ENCODE measurements around the gene RABGAP1L.
"Not testable (repeated sequence)": the region's sequence is repeated elsewhere in the genome, so short reads cannot be mapped to it uniquely, and the experiment has no call there.

RABGAP1L gene

DNA sequence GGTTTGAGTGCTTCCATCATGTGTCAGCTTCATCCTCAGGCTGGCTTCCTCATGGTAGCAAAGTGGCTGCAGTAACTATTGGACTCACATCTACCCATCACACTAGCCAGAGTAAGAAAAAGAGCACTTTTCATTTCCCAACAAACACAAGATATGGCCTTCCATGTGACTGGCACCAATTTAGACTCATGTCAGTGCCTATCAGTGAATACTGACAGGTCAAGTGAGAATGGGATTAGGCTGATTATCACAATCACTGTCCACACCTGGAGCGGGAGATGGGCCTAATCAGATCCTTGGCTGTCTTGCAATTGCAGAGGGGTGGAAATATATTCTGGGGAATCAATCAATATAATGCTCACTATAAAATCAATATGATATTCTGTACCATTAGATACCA is 2.9 kb upstream of the RABGAP1L start:
- no peak for DNase-seq

DNA sequence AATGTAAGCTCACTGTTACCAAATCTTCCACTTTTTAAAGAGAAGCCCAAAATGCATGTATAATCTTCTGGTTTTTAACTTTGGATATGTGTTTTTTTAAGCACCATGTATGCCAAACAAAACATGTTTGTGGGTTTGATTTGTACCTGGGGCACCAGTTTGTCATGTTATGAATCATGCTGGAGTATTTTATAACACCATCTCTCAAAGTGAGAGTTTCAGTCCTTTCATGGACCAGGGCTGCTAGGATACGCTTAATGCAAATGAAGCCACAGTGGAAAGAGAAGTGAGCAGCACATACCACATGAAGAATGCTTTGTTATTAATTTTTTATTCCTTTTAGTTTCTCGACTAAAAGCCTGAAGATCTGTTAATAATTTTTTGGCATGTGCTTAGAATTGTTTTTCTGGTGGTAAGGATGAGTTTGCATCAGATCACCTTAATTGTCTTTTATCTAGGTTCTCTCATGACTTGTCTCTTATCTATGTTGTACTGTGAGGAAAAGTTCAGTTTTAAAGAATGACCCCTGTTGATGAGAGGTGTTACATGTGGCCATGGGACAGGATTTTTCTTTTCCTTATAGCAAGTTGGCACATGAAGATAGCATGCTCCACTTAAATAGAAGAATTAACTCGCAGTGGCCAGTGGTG is 2.0 kb upstream of the RABGAP1L start:
- DNase-seq: peak; percentile 53

DNA sequence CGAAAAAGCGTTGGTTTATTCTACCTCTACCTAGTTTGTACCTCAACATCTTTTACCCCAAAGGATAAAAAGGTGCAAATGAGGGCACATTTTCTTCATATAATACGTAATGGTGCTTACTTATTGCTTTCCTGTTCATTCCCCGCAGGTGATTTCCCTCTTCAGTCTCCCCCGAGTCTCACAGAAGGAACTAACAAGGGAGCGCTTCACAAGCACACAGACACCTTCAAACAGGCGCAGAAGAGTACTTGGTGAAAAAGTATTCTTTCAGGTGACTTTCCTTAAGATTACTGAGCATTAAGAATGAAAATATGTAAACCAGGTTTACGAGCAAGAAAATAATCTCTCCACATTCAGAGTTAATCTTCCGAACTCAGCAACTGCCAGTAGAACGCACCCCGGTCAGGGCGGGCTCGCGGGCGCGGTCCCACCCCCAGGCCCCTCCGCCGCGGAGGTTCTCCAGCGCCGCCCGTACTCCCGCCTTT is 511 bp upstream of the RABGAP1L start:
- DNase-seq: no peak

DNA sequence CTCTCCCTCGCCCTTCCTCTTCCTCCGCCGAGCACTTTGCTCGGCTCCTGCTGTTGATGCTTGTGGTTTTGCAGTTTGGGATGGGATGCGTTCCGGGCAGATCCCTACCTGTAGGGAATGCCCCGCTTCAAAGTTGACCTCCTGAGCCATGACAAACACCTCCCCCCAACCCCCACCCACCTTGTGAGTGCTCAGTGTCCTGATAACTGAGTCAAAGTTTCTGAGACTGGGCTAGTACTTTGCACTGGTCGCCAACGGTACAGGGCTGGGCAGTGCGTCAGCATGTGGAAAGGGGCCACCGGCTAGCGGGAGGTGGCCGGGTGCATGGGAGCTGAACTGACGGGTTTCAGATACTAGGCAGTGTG is 771 bp downstream of the RABGAP1L start:
- peak; percentile 35 for DNase-seq

DNA sequence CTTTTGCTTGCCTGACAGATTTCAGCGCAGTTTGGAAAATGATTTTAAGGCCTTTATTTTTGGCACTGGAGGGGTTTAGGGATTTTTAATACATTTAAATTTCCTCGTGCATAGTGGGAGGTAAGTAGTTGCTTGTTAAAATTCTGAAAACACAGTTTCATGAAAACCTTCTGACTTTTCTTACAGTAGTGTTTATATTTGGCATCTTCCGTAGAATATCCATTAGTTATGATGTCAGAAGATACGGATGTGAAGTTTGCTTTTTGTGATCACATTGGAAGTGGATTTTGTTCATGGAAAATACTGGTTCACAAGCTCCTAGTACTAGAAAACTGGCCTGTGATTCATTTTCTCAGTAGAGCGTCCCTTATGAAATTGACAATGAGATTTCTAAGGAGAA is 1.3 kb downstream of the RABGAP1L start:
- no peak for DNase-seq

DNA sequence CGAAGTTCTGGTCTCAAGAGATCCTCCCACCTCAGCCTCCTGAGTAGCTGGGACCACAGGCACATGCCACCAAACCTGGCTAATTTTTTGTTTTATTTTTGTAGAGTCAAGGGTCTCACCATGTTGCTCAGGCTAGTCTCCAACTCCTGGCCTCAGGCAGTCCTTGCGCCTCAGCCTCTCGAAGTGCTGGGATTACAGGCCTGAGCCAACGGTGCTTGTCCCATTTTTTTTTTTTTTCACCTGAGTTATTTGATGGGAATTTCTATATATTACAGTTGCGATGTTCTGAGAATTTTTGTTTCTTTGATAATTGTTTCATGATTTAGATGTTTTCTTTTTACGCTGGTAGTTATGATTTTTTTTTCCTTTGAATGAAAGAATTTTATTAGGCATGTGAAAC is 2.5 kb downstream of the RABGAP1L start:
- DNase-seq: no peak

DNA sequence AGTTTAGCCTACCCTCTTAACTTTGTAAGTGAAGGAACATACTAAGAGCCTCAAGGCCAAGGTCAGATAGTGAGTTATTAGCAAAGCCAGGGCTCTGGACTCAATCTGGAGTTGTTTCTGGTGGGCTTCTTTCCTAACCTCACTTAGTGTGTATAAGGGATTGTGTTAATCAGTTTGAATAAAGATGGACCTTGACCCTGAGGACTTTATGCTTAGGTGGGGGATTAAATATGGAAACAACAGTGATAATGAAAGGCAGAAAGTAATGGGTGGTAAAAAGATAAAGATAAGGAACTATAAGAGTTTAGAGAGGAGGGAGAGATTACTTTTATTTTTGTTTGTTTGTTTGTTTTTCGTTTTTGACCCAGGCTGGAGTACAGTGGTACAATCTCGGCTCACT is 5.5 kb downstream of the RABGAP1L start:
- no peak for DNase-seq

- no peak for DNase-seq
These were observed 6.3 kb downstream of the RABGAP1L start for GRCh38 chr1:174165471-174166137.

DNA sequence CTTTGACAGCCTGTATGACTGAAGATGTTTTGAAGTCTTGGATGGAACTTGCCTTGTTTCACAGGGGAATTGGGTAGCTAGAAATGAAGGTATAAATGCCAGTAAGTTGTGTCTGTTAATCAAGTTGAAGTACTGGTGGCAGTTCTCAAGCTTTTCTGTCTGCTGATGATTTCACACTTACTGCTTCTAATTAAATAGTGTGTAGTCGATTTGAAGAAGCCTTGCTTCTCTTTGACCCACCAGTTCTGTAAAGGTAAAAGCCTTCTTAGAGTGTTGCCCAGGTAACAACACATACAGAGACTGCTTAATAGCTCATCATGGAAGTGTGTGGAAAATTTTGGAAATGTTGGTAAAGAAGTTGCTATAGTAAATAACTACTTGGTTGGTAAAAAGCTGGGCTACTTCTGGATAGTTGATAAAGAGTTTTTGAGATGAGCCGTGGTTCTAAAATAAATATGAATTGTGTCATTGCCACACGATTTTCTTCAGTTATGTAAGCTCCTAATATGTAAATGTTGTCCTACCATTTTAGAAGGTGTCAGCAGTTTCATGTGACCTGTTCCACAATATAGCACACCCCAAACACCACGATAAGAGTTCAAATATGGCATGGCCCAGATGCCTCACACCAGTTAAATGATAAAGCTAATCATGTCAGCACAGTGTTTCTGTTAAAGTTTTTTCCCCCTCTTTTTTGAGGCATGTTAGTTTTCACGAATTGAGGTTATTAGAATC is 7.4 kb downstream of the RABGAP1L start:
- DNase-seq: no peak

DNA sequence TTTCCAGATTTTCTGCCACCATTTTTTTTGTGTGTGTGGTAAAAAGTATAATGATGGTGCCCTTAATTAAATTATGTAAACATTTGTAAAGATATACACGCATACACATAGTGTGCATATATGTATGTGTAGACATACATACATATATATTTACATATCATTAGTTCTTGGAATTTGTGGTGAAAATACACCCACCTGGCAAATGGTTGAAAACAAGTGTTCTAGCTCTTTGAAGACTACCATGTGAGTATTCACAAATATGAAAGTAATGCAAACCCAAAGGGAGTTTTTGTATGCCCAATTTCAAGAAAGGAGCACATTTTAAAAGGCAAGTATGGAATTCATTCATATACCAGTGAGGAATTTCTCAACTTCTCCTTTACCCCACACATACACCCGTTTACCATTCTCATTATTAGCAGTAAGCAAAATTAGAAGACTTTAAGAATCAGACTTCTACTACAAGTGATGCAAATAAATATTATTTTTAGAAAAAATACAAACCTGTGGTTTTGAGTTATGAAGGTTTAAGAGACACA is 8.0 kb downstream of the RABGAP1L start:
- DNase-seq: no peak

- no peak for DNase-seq
These were observed 10.0 kb downstream of the RABGAP1L start for GRCh38 chr1:174169342-174169741.

GRCh38 chr1:174171073-174171472 is 11.8 kb downstream of the RABGAP1L start:
- no peak for DNase-seq

- peak; percentile 26 for DNase-seq
These were observed 15.4 kb downstream of the RABGAP1L start for GRCh38 chr1:174174461-174175329.

- not testable (repeated sequence) for DNase-seq
These were observed 19.1 kb downstream of the RABGAP1L start for GRCh38 chr1:174178459-174178858.

GRCh38 chr1:174189428-174190062 is 30.2 kb downstream of the RABGAP1L start:
- no peak for DNase-seq

- no peak for DNase-seq
These were observed 31.4 kb downstream of the RABGAP1L start for GRCh38 chr1:174190691-174191199.

DNA sequence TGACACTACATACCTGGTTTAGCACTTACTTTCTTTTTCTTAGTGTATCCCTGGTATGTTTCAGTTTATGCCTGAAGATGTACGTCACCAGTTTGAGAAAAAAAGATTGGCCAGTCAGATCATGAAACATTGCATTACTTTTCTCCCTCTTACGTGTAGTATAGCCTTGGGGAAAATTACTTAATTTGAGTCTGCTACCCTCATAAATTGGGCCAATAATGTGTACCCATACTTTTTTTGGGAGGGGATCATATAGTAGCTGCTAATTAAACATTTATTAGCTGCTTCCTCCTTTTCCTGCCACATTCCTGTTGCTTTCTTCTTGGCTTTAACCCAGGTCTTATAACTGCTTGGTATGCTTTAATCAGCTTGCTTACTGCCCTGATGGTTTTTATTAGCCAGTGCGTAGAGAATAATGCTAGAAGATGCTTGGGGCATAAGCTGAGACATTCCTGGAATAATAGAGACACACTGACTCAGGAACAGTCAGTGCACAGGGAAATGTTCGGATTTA is 32.1 kb downstream of the RABGAP1L start:
- no peak for DNase-seq

DNA sequence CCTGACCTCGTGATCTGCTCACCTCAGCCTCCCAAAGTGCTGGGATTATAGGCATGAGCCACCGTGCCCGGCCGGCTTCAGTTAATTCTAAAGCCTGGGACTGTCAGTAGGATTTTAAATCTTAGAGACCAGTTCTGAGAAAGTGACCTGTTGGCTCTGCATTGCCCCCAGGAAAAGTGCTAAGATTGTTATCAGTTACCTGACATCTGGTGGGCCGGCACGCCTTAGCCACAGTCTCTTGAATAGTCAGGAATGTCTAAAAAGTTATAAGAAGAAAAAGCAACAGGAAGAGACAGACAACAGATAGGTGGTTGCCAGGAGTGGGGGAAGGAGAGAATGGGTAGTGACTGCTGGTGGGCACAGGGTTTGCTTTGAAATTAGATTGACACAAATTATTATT is 35.1 kb downstream of the RABGAP1L start:
- no peak for DNase-seq

DNA sequence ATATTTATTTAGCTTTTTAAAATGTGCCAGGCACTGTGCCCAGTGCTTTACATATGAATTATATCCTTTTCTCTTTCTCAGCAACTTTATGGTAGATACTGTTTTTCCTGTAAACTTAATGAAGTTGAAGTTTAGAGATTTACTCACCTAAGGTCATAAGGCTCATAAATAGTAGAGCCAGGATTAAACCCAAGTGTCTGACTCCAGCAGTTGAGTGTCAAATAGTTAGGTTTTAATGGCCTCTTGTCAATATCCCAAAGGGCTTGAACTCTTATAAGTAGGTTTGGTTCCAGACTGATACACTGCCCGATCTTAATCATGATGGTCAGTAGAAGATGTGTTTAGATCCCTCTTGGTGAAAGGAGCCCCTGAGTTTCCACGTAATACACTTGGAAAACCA is 37.8 kb downstream of the RABGAP1L start:
- DNase-seq: no peak

GRCh38 chr1:174197547-174197946 is 38.2 kb downstream of the RABGAP1L start:
- DNase-seq: no peak

GRCh38 chr1:174198202-174198601 is 38.9 kb downstream of the RABGAP1L start:
- DNase-seq: no peak

GRCh38 chr1:174200746-174201145 is 41.4 kb downstream of the RABGAP1L start:
- DNase-seq: no peak

Data from activated CD4-positive, alpha-beta T cell treated with anti-CD3 and anti-CD28 coated beads for 48 hours (primary cell).